Mucosa of descending colon (tissue), 3 donors: ENCODE measurements around the gene SOX15. TPM values are rescaled to one million over a fixed set of nuclear protein-coding genes. Genes with fewer than 3 reads are reported as not detected.

ENCODE experiments used
- ATAC-seq: fragments of 200-7000 bp; cut with Tn5 transposase; one replicate; pipeline ENCODE4 v1.9.1; 2020; ENCODE audit warnings: mild to moderate bottlenecking, moderate library complexity
- DNase-seq, 3 donors: peaks; one replicate each; pipeline ENCODE4 v3.0.0-alpha.2; 2020
- H3K36me3 ChIP-seq: fragments of 200-600 bp; one replicate; pipeline ENCODE4 v1.8.0; 2021; ENCODE audit warnings: low read depth, mild to moderate bottlenecking
- H3K4me1 ChIP-seq: fragments of 200-600 bp; one replicate; pipeline ENCODE4 v1.8.0; 2021; ENCODE audit warnings: low read depth, mild to moderate bottlenecking
- H3K4me3 ChIP-seq: fragments of 200-600 bp; one replicate; pipeline ENCODE4 v1.8.0; 2021; ENCODE audit warnings: mild to moderate bottlenecking
- H3K9me3 ChIP-seq: fragments of 200-600 bp; one replicate; pipeline ENCODE4 v1.8.0; 2021; ENCODE audit warnings: mild to moderate bottlenecking
- intact Hi-C, 2 donors: fragments of 100-400 bp; cut with DNase I in 1 of 2; cut with micrococcal nuclease in 1 of 2; formaldehyde crosslinking; loops; one replicate each; pipeline versions ENCODE4 v1.11.0 to v1.11.1; 2022; cut with DNase I, micrococcal nuclease
- total RNA-seq, 3 donors: library from RNA; stranded (reverse); fragmentation: NEBNext Ultra II Directional in 2 of 3; extraction: Animal tissue kit (Norgen Biotek cat#: 25700) in 2 of 3; gene quantifications; one replicate each; pipeline versions ENCODE4 v1.2.1 to v1.2.4, GENCODE V29; 2021 to 2023
- TF ChIP-seq, protein P1 (sequence below): fragments of 200-600 bp; IDR thresholded peaks from one replicate; pipeline ENCODE4 v1.8.0; 2022; ENCODE audit warnings: antibody characterized with exemption, mild to moderate bottlenecking
- donor health status: DM: no; HTN: no; CAD: no; lungs with moderate emphysema.
- donor health status: DM: no; HTN: no; CAD: no.
- donor health status: DM: no; HTN: yes; CAD: no.

SOX15 gene
- total RNA-seq, 3 donors from 2014 or later: 0.38 to 4.4 (median 0.41) TPM

DNA sequence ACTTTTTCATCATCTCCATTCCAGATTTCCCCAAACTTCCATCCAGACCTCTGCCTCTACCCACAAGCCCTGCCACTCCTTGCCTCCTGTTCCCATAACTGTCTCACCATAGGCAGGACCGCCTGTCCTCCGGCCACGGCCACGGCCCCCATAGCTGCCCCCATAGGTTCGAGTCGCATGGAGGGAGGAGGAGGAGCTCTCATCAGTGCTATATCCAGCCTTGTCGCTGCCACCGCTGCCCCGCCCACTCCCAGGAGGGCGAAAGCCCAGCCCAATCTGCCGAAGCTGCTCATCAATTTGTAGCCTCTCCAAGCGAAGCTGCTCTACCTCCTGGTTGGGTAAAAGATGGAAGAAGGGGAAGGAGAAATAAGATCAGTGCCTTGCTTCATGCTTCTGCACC, 3.4 kb upstream of the SOX15 start:
- TF ChIP-seq, protein P1, sequence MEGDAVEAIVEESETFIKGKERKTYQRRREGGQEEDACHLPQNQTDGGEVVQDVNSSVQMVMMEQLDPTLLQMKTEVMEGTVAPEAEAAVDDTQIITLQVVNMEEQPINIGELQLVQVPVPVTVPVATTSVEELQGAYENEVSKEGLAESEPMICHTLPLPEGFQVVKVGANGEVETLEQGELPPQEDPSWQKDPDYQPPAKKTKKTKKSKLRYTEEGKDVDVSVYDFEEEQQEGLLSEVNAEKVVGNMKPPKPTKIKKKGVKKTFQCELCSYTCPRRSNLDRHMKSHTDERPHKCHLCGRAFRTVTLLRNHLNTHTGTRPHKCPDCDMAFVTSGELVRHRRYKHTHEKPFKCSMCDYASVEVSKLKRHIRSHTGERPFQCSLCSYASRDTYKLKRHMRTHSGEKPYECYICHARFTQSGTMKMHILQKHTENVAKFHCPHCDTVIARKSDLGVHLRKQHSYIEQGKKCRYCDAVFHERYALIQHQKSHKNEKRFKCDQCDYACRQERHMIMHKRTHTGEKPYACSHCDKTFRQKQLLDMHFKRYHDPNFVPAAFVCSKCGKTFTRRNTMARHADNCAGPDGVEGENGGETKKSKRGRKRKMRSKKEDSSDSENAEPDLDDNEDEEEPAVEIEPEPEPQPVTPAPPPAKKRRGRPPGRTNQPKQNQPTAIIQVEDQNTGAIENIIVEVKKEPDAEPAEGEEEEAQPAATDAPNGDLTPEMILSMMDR: no peak
- Histone ChIP-seq H3K4me1 (peaks cover 4% of the 10 kb centered on the region), H3K36me3 (peaks cover 20% of the 10 kb centered on the region), H3K4me3 (no peak overlapping the region), H3K9me3 (no peaks in the 10 kb centered on the region)
- DNase-seq (no peak), ATAC-seq (no peak)
- intact Hi-C loops: no loop called here

DNA sequence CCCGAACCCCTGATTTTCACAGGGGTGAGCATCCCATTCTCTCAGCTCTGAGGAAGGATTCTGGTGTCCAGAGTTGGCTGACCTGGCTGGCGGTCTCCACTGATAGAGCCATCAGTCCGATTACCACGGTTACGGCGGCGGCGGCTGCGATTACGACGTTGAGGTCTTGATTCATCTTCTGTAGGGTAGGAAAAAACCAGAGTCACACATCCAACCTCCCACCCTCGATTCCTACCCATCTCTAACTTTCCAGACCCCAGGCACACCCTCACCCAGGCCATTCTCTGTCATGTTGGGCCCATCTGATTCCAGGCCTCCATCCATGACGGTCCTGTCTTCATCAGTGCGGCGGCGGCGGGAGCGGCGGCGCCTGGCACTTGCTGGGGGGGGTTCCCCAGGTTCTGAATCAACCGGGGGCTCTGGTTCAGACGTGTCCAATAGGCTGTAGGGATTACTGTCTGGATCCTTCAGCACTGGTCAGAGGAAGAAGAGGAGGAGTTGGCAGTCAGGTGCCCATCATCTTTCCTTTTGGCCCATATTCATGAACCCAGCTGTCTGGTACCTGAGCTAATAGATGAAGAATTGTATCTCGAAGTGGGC, 2.6 kb upstream of the SOX15 start:
- H3K4me3 ChIP-seq: no peak overlapping the region
- ATAC-seq (no peak), DNase-seq (no peak)
- intact Hi-C loops: no loop called here
- peaks cover 20% of the 10 kb centered on the region for H3K36me3 ChIP-seq
- TF ChIP-seq, protein P1: no peak
- peaks cover 4% of the 10 kb centered on the region for H3K4me1 ChIP-seq
- no peaks in the 10 kb centered on the region for H3K9me3 ChIP-seq

DNA sequence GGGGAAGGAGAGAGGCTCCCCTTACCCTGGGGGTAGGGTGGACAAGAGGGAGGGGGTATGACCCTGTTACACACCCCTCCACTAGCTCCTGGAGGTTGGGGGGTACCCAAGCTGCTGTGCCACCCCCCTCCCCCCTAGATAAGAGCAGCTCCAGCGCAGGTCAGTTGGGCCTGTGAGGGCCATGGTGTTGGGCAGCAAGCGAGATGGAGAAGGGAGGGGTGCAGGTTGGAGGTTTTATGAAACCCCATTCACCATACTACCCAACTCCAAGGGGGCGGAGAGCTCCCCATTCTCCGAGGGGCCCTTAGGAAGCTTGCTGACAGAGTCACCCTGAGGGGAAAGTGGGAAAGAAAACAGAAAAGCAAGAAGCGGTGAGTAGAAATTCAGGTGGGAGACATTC, 1.7 kb upstream of the SOX15 start:
- peaks cover 4% of the 10 kb centered on the region for H3K4me1 ChIP-seq
- ATAC-seq (no peak), DNase-seq (no peak)
- intact Hi-C loops: no loop called here
- H3K9me3 ChIP-seq: no peaks in the 10 kb centered on the region
- H3K4me3 ChIP-seq: no peak overlapping the region
- H3K36me3 ChIP-seq: peaks cover 20% of the 10 kb centered on the region
- TF ChIP-seq, protein P1: no peak

DNA sequence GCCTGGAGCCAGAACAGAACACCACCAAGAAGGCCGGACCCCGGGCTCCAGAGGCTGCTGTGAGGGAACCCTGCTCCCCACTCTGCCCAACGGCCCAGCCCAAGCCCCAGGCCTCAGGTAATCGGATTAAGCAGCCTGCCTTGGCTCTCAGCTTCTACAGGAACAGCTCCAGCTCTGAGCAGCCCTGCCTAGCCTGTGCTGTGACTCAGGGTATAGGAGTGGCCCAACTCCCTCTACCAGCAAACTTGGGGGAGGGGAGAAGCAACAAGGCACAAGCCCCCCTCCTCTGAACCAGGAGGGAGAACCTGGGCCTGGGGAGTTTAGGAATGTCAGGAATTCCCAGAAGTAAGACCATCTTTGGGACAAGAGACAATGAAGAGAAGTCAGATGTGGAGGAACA, 849 bp upstream of the SOX15 start:
- Histone ChIP-seq H3K4me1 (peaks cover 4% of the 10 kb centered on the region), H3K36me3 (peaks cover 18% of the 10 kb centered on the region), H3K4me3 (no peak overlapping the region), H3K9me3 (no peaks in the 10 kb centered on the region)
- intact Hi-C loops: no loop called here
- ATAC-seq (no peak), DNase-seq (no peak)
- TF ChIP-seq, protein P1: no peak

DNA sequence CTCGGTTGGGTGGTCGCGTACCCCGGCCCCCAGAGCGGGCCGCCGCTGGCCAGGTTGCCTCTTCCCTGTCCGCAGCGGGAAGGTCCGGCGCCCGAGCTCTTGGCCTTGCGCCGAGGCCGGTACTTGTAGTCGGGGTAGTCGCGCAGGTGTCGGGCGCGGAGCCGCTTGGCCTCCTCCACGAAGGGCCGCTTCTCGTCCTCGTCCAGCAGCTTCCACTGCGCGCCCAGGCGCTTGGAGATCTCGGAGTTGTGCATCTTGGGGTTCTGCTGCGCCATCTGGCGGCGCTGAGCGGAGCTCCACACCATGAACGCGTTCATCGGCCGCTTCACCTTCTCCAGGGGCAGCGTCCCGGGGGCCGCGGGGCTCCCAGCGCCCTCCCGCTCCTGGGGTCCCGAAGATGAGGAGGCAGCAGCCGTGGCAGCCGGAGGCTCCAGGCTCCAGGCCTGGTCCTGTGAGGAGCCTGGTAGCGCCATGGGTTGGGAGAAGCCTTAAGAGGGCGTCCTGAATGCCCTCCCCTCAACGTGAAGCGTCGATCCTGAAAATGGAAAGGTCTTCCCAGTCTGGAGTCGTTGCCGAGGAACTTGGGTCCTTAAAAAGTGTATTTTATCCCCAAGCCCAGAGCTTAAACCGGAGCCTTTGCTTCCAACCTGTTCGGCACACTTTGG, 558 bp downstream of the SOX15 start:
- Histone ChIP-seq H3K4me3 (peak overlapping the region; percentile 6), H3K36me3 (peaks cover 8% of the 10 kb centered on the region), H3K4me1 (peaks cover 10% of the 10 kb centered on the region), H3K9me3 (no peaks in the 10 kb centered on the region)
- TF ChIP-seq, protein P1: peak; percentile 80
- peak; percentile 86 for ATAC-seq
- intact Hi-C loops: no loop called here
- DNase-seq: peak; percentile 86 to 87 (median 86)
